Cardiac fibroblast (primary cell): Measurements from ENCODE around the gene AMMECR1.

Experiments
- DNase-seq, 2 donors: peaks; one replicate each; pipeline versions ENCODE4 v3.0.0 to v3.0.0-alpha.2; 2010; ENCODE audit warnings: low read depth in 2 of 2
- H3K4me3 ChIP-seq, 2 donors: replicated peaks in 1 of 2; 1 replicate in 1 of 2; 2 replicates in 1 of 2; pipeline ENCODE4 v1.5.1; 2011; ENCODE audit warnings: low read depth in 2 of 2, low read length in 2 of 2, mild to moderate bottlenecking in 2 of 2, moderate library complexity in 1 of 2
- TF ChIP-seq, protein P1 (sequence below): IDR thresholded peaks from one replicate; pipeline ENCODE4 v1.5.1; 2011; ENCODE audit warnings: low read depth, mild to moderate bottlenecking, low read length, inconsistent platforms

The AMMECR1 gene

GRCh38 chrX:110182865-110183264, 135.0 kb downstream of the AMMECR1 start:
- TF ChIP-seq, protein P1, sequence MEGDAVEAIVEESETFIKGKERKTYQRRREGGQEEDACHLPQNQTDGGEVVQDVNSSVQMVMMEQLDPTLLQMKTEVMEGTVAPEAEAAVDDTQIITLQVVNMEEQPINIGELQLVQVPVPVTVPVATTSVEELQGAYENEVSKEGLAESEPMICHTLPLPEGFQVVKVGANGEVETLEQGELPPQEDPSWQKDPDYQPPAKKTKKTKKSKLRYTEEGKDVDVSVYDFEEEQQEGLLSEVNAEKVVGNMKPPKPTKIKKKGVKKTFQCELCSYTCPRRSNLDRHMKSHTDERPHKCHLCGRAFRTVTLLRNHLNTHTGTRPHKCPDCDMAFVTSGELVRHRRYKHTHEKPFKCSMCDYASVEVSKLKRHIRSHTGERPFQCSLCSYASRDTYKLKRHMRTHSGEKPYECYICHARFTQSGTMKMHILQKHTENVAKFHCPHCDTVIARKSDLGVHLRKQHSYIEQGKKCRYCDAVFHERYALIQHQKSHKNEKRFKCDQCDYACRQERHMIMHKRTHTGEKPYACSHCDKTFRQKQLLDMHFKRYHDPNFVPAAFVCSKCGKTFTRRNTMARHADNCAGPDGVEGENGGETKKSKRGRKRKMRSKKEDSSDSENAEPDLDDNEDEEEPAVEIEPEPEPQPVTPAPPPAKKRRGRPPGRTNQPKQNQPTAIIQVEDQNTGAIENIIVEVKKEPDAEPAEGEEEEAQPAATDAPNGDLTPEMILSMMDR: no peak
- DNase-seq: peak in 1 of 2 donors; percentile 56
- H3K4me3 ChIP-seq: no peak overlapping the region

GRCh38 chrX:110182362-110182761, 135.5 kb downstream of the AMMECR1 start:
- DNase-seq: peak in 1 of 2 donors; percentile 76
- H3K4me3 ChIP-seq: no peak overlapping the region
- TF ChIP-seq, protein P1: no peak

DNA sequence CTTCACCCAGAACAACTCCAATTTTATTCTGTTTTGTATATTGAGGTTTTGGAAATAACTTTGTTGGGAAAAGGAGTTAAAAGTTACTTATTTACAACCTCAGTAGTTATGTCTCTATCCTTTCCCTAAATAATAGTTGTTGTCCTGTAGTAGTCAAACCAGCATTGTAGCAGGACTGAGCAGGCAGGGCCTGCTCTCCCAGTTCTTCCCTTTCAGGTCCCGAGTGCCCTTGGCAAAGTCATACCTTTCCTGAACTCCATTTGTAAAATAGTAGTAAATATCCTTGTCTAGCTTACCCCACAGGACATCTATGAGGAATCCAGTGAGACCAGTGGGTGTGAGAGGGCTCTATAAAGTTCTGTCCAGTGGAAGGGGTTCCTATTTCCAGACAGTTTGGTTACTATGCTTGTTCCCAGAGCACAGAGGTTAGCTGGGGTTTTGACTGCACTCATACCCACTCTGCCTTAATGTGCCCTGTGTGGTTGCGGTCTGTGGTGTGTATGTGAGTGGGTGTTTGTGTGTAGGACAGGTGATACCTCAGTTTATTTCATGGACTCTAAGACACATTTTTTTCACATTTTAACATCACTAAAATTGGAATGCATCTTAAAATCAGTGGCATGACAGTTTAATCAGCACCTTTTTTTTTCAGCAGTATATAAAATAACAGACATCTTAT, 136.3 kb downstream of the AMMECR1 start:
- TF ChIP-seq, protein P1: no peak
- no peak for DNase-seq
- H3K4me3 ChIP-seq: no peak overlapping the region

DNA sequence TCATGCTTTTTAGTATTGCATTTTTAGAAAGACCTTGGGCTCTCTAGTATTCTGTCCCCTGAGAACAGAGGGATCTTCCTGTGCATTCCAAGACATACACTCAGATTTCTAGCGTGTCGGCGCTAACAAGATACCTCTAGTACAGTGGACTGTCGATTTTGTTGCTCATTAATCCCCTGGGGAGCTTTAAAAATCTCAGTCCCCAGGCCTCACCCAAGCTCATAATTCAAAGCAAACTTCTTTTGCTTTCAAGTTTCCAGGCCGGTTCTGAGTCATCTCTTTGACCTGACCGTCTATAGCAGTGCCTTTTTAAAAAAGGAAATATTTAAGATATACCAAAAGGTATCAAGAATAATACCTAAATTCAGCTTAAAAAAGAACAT, 137.0 kb downstream of the AMMECR1 start:
- TF ChIP-seq, protein P1: no peak
- H3K4me3 ChIP-seq: no peak overlapping the region
- peak in 1 of 2 donors; percentile 80 for DNase-seq

DNA sequence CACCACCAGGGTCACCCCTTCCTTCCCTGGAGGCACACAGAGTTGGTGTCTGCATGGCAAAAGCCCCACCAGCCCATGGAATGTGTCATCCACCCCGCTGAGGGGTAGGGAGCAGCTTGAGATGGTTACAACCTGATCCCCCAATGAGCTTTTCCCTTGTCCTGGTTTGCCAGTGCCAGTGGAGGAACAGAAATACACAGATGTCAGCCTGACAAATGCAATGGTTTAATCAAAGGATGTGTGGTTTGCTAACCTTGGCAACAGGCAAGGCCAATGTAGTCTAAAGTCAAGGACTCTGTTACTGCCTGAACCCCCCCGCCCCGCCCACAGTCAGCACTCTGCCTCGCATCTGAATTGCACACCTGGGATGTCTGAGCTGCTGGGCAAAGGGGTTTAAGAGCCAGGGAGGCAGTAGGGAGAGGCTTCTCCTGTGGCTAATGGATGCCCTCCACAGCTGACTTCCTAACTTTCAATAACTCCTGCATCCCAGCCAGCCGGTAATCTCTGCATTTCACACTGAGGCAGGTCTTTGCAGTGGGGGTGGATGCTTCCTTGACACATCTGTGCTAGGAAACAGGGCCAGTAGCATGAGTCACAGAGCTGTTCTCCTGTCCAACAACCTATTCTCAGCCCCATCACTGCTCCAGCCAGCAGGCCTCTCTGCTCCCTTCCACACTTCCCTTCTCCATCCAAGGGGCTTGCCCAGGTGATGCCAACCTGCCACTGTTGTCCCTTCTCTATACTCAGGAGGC, 137.5 kb downstream of the AMMECR1 start:
- peak; percentile 73 to 80 for DNase-seq
- H3K4me3 ChIP-seq: no peak overlapping the region
- TF ChIP-seq, protein P1: no peak

GRCh38 chrX:110178179-110178865, 139.6 kb downstream of the AMMECR1 start:
- no peak for DNase-seq

More at GRCh38 chrX:110178179-110178865, 139.6 kb downstream of the AMMECR1 start:
- no peak overlapping the region for H3K4me3 ChIP-seq
- TF ChIP-seq, protein P1: no peak
